GM12891 (cell line): ENCODE data around the gene CELA3B.

Experiments
- POLR2A ChIP-seq: IDR thresholded peaks from 2 replicates; pipeline ENCODE4 v1.6.1; 2011; ENCODE audit warnings: low read depth, low read length, control low read depth
- POLR2AphosphoS5 ChIP-seq: IDR thresholded peaks from 2 replicates; pipeline ENCODE4 v1.6.1; 2011; ENCODE audit warnings: low read depth, low read length, control low read depth
- TAF1 ChIP-seq: IDR thresholded peaks from 2 replicates; pipeline ENCODE4 v1.6.1; 2011; ENCODE audit warnings: low read depth, low read length, control low read depth

- TF ChIP-seq POLR2A (no peak), TAF1 (no peak), POLR2AphosphoS5 (no peak)
Measured at GRCh38 chr1:21927533-21928237, 49.1 kb upstream of the CELA3B start.
